ENCODE results near the gene GSE1.

Gene GSE1

DNA sequence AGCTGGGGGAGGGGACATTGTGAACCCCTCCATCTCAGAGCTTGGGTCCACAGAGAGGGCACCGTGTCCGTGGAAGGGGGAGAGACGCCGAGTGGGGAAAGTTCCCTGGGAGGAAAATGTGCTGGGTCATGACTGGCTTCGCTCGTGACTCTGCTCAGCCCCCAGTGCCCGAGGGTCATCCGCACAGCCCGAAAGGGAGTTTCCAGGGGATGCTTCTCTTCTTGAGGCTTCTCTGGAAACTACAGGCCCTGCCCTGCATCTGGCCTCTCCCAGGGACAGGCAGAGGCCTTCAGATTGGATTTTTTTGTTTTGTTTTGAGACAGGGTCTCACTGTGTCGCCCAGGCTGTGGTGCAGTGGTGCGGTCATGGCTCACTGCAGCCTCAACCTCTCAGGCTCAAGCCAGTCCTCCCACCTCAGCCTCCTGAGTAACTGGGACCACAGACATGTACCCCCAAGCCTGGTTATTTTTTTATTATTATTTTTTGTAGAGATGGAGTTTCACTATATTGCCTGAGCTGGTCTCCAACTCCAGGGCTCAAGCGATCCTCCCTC, 9.8 kb upstream of the GSE1 start:
- no peak for DNase-seq (ENCODE audit: insufficient read length, low spot score)
- no peak for TF ChIP-seq POLR2A (IDR thresholded peaks at IDR 0.05; ENCODE audit: low read depth, low read length)
- no peak for TF ChIP-seq PAX5 (IDR thresholded peaks at IDR 0.05; ENCODE audit: insufficient read depth, low read length, severe bottlenecking)
- no peak for TF ChIP-seq POLR2AphosphoS5 (IDR thresholded peaks at IDR 0.05; ENCODE audit: low read depth, low read length)
- TF ChIP-seq SPI1 (IDR thresholded peaks at IDR 0.05; ENCODE audit: low read depth, low read length): no peak
- TF ChIP-seq POU2F2 (IDR thresholded peaks at IDR 0.05; ENCODE audit: low read depth, low read length): no peak
- no peak for TF ChIP-seq TAF1 (IDR thresholded peaks at IDR 0.05; ENCODE audit: low read depth, low read length)
- FAIRE-seq: no peak

DNA sequence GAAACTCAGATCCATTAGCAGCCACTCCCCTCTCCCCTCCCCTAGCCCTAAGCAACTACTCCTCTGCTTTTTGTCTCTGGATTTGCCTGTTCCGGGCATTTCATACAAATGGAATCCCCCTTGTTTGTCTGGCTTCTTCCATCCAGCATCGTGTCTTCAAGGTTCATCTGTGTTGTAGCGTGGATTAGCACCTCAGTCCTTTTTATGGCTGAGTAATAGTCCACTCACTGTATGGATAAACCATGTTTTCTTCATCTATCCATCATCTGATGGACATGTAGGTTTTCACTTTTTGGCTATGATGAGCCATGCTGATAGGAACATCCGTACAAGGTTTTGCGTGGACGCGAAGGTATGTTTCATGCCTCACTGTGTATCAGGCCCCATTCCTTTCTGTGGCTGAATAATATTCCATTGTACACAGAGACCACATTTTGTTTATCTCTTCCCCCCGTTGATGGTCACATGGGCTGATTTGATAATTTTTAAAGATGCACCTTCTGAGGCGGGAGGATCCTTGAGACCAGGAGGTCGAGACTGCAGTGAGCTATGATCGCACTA, 8.9 kb upstream of the GSE1 start:
- FAIRE-seq: peak; percentile 28
- TF ChIP-seq POLR2A (IDR thresholded peaks at IDR 0.05; ENCODE audit: low read depth, low read length) (no peak), POU2F2 (IDR thresholded peaks at IDR 0.05; ENCODE audit: low read depth, low read length) (no peak), SPI1 (IDR thresholded peaks at IDR 0.05; ENCODE audit: low read depth, low read length) (no peak), PAX5 (IDR thresholded peaks at IDR 0.05; ENCODE audit: insufficient read depth, low read length, severe bottlenecking) (no peak), TAF1 (IDR thresholded peaks at IDR 0.05; ENCODE audit: low read depth, low read length) (no peak), POLR2AphosphoS5 (IDR thresholded peaks at IDR 0.05; ENCODE audit: low read depth, low read length) (no peak)
- no peak for DNase-seq (ENCODE audit: insufficient read length, low spot score)

DNA sequence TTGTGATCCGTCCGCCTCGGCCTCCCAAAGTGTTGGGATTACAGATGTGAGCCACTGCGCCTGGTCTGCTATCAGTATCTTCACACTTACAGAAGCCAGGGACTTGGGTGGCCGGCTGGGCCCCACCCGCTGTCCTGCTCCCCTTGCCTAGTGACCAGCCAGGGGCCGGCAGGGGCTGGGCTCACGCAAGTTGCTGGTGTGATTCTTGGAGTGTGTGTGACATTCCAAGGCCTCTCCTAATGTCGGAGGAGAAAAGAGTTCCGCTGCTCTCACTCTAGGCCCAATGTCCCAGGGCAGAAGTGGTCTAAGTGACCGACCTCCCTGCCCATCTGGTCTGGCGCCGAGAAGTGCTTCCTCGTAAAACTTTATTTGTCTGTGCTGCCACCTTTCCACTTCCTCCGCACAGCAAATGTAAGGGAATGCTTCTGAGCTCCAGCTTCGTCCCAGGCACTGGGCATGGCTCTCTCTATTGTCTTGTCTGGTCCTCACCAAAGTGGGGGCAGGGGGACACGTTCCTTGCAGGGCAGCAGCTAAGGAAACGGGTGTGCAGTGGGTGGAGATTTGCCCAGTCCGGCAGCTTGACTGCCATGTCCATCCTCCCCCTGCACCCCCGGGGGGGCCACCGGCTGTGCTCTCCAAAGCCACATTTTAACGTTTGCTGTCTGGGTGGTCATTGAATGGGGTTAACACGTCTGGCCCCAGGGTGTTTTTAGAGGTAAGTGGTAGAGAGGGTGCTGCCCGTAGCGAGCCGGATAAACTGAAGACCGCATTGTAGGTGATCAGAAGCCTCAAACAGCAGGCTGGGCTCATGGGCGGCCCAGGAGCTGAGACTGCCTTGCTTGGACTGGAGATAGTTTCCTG, 7.8 kb upstream of the GSE1 start:
- DNase-seq (ENCODE audit: insufficient read length, low spot score) (no peak), FAIRE-seq (no peak)
- TF ChIP-seq POU2F2 (IDR thresholded peaks at IDR 0.05; ENCODE audit: low read depth, low read length) (no peak), POLR2A (IDR thresholded peaks at IDR 0.05; ENCODE audit: low read depth, low read length) (no peak), SPI1 (IDR thresholded peaks at IDR 0.05; ENCODE audit: low read depth, low read length) (no peak), PAX5 (IDR thresholded peaks at IDR 0.05; ENCODE audit: insufficient read depth, low read length, severe bottlenecking) (no peak), POLR2AphosphoS5 (IDR thresholded peaks at IDR 0.05; ENCODE audit: low read depth, low read length) (no peak), TAF1 (IDR thresholded peaks at IDR 0.05; ENCODE audit: low read depth, low read length) (no peak)

DNA sequence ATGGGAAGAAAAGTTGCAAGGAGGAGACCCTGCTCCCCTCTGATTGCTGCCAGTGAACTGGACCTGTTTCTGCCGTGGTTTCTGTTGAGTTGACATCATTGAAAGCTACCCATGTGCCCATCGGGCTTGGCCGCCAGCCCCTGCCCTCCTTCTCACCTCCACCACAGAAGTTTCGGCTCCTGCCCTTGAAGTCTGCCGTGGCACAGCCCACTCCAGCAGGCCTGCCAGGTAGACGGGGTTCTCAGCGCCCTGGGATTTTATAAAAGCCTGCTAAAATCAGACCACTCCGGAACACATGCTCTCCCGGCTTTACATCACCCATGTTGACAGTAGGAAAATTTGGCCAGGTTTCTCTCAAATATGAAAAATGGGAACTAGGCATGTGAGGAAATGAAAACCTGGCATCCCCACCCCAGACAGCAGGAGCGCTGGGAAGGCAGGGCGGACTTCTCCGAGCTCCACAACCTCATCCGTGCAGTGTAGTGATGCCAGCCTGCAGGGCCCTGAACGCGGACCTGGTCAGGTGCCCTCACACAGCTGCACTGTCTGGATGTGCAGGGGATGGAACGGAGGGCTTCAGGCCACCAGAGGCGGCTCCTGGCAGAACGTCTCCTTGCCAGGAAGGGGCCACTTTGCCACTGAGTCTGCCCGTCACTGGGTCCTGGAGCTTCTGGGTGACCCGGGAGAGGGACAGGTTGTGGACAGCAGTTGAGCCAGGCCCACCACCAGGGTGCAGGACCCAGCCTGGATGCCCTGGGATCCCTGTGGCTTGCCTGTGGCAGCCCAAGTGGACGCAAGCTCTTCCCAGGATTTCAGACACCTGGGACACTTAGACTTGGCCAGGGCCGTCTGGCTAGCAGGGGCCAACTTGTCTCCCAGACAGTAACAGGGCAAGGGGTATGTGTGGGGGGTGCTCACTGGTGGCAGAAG, 6.9 kb upstream of the GSE1 start:
- FAIRE-seq: no peak
- TF ChIP-seq POLR2A (IDR thresholded peaks at IDR 0.05; ENCODE audit: low read depth, low read length) (no peak), POLR2AphosphoS5 (IDR thresholded peaks at IDR 0.05; ENCODE audit: low read depth, low read length) (no peak), POU2F2 (IDR thresholded peaks at IDR 0.05; ENCODE audit: low read depth, low read length) (no peak), SPI1 (IDR thresholded peaks at IDR 0.05; ENCODE audit: low read depth, low read length) (no peak), TAF1 (IDR thresholded peaks at IDR 0.05; ENCODE audit: low read depth, low read length) (no peak), PAX5 (IDR thresholded peaks at IDR 0.05; ENCODE audit: insufficient read depth, low read length, severe bottlenecking) (no peak)

DNA sequence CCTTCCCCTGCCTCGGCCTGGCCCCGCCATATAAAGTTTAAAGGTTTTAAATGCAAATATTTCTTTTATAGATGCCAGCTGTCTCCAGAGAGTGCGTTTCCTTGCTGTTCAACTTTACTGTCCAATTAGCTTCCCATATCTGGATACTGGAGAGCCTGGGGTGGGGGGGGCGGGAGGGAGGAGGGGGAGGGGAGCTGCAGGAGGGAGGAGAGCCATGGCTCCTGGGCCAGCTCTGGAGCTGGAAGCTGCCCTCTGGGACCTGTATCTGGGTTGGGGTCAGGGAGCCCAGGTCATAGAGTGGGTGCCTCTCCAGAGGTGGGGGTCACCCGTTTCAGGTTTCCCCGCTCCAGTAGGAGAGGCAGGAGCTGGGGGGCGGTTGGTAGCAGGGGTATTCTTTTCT, 6.2 kb upstream of the GSE1 start:
- TF ChIP-seq POLR2AphosphoS5 (IDR thresholded peaks at IDR 0.05; ENCODE audit: low read depth, low read length) (no peak), POLR2A (IDR thresholded peaks at IDR 0.05; ENCODE audit: low read depth, low read length) (no peak), POU2F2 (IDR thresholded peaks at IDR 0.05; ENCODE audit: low read depth, low read length) (no peak)
- FAIRE-seq: no peak
- no peak for DNase-seq (ENCODE audit: insufficient read length, low spot score)

More for the DNA sequence above, 6.9 kb upstream of the GSE1 start:
- no peak for DNase-seq (ENCODE audit: insufficient read length, low spot score)

DNA sequence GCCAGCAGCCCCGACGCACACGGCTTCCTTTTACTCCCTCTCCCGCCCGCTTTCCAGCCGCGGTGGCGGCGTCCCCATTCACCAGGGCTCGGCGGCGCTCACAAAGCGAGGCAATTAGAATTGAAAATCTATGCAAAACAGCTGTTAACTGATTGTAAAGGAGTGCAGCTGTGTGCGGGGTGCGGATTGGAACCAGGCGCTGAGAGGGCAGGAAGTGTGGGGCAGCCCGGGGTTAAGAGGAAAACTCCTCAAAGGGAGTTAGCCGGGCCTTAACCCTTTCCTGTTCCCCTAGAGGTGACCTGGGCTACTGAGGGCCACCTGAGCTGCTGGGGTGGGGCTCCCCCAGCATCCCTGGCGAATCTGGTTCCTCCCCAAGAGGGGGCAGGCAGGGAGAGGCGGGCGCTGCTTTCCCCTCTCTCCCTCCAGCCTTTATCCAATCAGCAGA, 5.8 kb upstream of the GSE1 start:
- TF ChIP-seq TAF1 (IDR thresholded peaks at IDR 0.05; ENCODE audit: low read depth, low read length): no peak
- peak; percentile 51; the same call in 1 of the 2 replicates for TF ChIP-seq POU2F2 (IDR thresholded peaks at IDR 0.05; ENCODE audit: low read depth, low read length)
- TF ChIP-seq SPI1 (IDR thresholded peaks at IDR 0.05; ENCODE audit: low read depth, low read length): no peak
- TF ChIP-seq PAX5 (IDR thresholded peaks at IDR 0.05; ENCODE audit: insufficient read depth, low read length, severe bottlenecking): no peak
- no peak for TF ChIP-seq POLR2A (IDR thresholded peaks at IDR 0.05; ENCODE audit: low read depth, low read length)
- DNase-seq (ENCODE audit: insufficient read length, low spot score) (no peak), FAIRE-seq (peak; percentile 58)

DNA sequence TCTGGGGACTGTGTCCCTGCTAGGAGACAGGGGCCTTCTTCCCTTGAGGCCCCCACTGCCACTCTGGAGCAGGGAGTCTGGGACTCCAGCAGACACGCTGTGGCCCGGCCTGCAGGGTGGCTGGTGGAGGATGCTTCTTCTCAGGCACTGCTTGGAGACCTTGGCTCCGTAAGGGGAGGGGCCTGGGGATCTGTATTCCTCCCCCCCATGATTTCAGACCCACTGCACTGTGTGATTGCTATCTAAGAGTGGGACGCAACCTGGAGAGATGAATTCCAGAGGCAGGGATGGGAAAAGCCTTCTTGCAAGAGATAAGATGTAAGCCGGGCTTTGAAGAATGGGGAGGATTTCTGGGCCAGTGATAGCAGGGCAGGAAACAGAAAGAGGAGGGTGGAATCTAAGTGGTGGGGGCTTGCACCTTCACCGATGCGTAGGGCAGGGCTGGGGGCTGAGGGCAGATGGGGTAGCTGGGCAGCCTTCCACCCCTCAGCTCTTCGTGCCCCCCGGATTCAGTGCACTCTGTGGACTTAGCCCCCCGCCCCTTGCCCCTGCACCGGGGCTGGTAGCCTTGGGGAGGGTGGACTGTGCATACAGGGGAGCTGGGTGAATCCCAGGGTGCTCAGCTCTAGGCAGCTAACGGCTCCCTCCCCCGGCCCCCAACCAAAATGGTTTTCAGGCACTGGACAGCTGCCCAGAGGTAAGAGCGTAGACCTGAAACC, 5.2 kb upstream of the GSE1 start:
- peak; percentile 5 for FAIRE-seq

DNA sequence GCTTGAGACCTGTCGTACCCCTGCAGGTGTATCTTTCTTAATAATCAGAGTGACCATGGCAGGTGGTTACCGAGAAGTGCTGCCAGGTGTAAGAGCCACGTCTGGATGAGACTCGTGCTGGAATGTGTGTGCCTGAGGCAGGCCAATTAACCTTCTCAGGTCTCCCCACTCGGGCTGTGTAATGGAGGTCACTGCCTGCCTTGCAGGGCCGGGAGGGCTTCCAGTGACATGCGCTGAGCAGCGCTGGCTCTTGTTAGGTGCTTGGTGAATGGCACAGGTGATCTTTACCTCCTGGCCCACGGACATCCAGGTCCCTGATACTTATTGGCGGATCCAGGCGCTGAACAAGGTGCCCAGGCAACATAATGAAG, 4.6 kb upstream of the GSE1 start:
- FAIRE-seq (no peak), DNase-seq (ENCODE audit: insufficient read length, low spot score) (no peak)
- TF ChIP-seq POLR2A (IDR thresholded peaks at IDR 0.05; ENCODE audit: low read depth, low read length): no peak
- no peak for TF ChIP-seq PAX5 (IDR thresholded peaks at IDR 0.05; ENCODE audit: insufficient read depth, low read length, severe bottlenecking)
- no peak for TF ChIP-seq TAF1 (IDR thresholded peaks at IDR 0.05; ENCODE audit: low read depth, low read length)
- TF ChIP-seq SPI1 (IDR thresholded peaks at IDR 0.05; ENCODE audit: low read depth, low read length): no peak
- no peak for TF ChIP-seq POLR2AphosphoS5 (IDR thresholded peaks at IDR 0.05; ENCODE audit: low read depth, low read length)
- no peak for TF ChIP-seq POU2F2 (IDR thresholded peaks at IDR 0.05; ENCODE audit: low read depth, low read length)

More for the DNA sequence above, 5.2 kb upstream of the GSE1 start:
- TF ChIP-seq SPI1 (IDR thresholded peaks at IDR 0.05; ENCODE audit: low read depth, low read length) (no peak), TAF1 (IDR thresholded peaks at IDR 0.05; ENCODE audit: low read depth, low read length) (no peak), POLR2A (IDR thresholded peaks at IDR 0.05; ENCODE audit: low read depth, low read length) (no peak), POU2F2 (IDR thresholded peaks at IDR 0.05; ENCODE audit: low read depth, low read length) (no peak), PAX5 (IDR thresholded peaks at IDR 0.05; ENCODE audit: insufficient read depth, low read length, severe bottlenecking) (no peak), POLR2AphosphoS5 (IDR thresholded peaks at IDR 0.05; ENCODE audit: low read depth, low read length) (no peak)
- no peak for DNase-seq (ENCODE audit: insufficient read length, low spot score)
